Right atrium auricular region (tissue), 2 donors: ENCODE measurements around the gene DPM1. TPM values are rescaled to one million over a fixed set of nuclear protein-coding genes. Genes with fewer than 3 reads are reported as not detected.

Source experiments
- DNase-seq: peaks from one replicate; pipeline ENCODE4 v3.0.0-alpha.2; 2019; ENCODE audit warnings: low spot score
- H3K27ac ChIP-seq, 2 donors: fragments of 200-600 bp; sonication (generic); 1 replicate in 1 of 2; 2 replicates in 1 of 2; pipeline ENCODE4 v1.5.1; 2016 to 2019
- H3K27me3 ChIP-seq, 2 donors: fragments of 200-600 bp; sonication (generic); one replicate each; pipeline versions ENCODE4 v1.5.1 to v1.6.0; 2017 to 2019
- H3K36me3 ChIP-seq: fragments of 200-600 bp; sonication (generic); one replicate; pipeline ENCODE4 v1.5.1; 2016
- H3K4me1 ChIP-seq, 2 donors: fragments of 200-600 bp; sonication (generic); one replicate each; pipeline versions ENCODE4 v1.5.1 to v1.6.0; 2017 to 2019
- H3K4me3 ChIP-seq, 2 donors: fragments of 200-600 bp; sonication (generic); 1 replicate in 1 of 2; 2 replicates in 1 of 2; pipeline ENCODE4 v1.5.1; 2017 to 2019; ENCODE audit warnings: mild to moderate bottlenecking in 1 of 2, moderate library complexity in 1 of 2
- H3K9me3 ChIP-seq, 2 donors: fragments of 200-600 bp; sonication (generic); one replicate each; pipeline ENCODE4 v1.5.1; 2019
- CTCF ChIP-seq, 2 donors: fragments of 200-600 bp; sonication (generic); IDR thresholded peaks; one replicate each; pipeline ENCODE4 v1.5.1; 2019; ENCODE audit warnings: antibody characterized with exemption in 2 of 2
- total RNA-seq, 2 donors: library from RNA; depleted of rRNA; stranded (reverse); fragments of >200 nt; gene quantifications; one replicate each; pipeline ENCODE4 v1.1.0, GENCODE V29; 2016

Gene DPM1
- total RNA-seq, 2 donors from 2014 or later: 35.0 to 78.1 TPM

GRCh38 chr20:50911716-50912115, 46.6 kb downstream of the DPM1 start:
- no peak for TF ChIP-seq CTCF (IDR thresholded peaks at IDR 0.05)
- no peak for DNase-seq
- Histone ChIP-seq H3K4me3 (no peak overlapping the region), H3K27me3 (no peaks in the 10 kb centered on the region), H3K36me3 (no peaks in the 10 kb centered on the region), H3K9me3 (no peaks in the 10 kb centered on the region), H3K27ac (no peak overlapping the region), H3K4me1 (peaks cover 0 to 71% of the 10 kb centered on the region in 2 donors)

- Histone ChIP-seq H3K27me3 (no peaks in the 10 kb centered on the region), H3K9me3 (no peaks in the 10 kb centered on the region), H3K27ac (no peak overlapping the region), H3K4me1 (peaks cover 0 to 71% of the 10 kb centered on the region in 2 donors), H3K36me3 (no peaks in the 10 kb centered on the region), H3K4me3 (no peak overlapping the region)
- no peak for TF ChIP-seq CTCF (IDR thresholded peaks at IDR 0.05)
- DNase-seq: no peak
These were observed 47.3 kb downstream of the DPM1 start for GRCh38 chr20:50911030-50911429.

- Histone ChIP-seq H3K27ac (no peak overlapping the region), H3K4me3 (no peak overlapping the region), H3K36me3 (no peaks in the 10 kb centered on the region), H3K27me3 (no peaks in the 10 kb centered on the region), H3K4me1 (peaks cover 0 to 72% of the 10 kb centered on the region in 2 donors), H3K9me3 (no peaks in the 10 kb centered on the region)
- DNase-seq: no peak
- no peak for TF ChIP-seq CTCF (IDR thresholded peaks at IDR 0.05)
These were observed 48.9 kb downstream of the DPM1 start for GRCh38 chr20:50909413-50909812.

- no peak for DNase-seq
- TF ChIP-seq CTCF (IDR thresholded peaks at IDR 0.05): no peak
- no peak overlapping the region for H3K4me3 ChIP-seq
- peaks cover 0 to 33% of the 10 kb centered on the region in 2 donors for H3K4me1 ChIP-seq
- H3K9me3 ChIP-seq: no peaks in the 10 kb centered on the region
- no peaks in the 10 kb centered on the region for H3K27me3 ChIP-seq
- H3K27ac ChIP-seq: no peak overlapping the region
- peaks cover 25% of the 10 kb centered on the region for H3K36me3 ChIP-seq
These were observed 54.2 kb downstream of the DPM1 start for GRCh38 chr20:50904067-50904570.

GRCh38 chr20:50903353-50904051, 54.8 kb downstream of the DPM1 start:
- H3K4me1 ChIP-seq: peaks cover 0 to 32% of the 10 kb centered on the region in 2 donors
- H3K27ac ChIP-seq: no peak overlapping the region
- H3K27me3 ChIP-seq: no peaks in the 10 kb centered on the region
- DNase-seq: no peak
- no peak for TF ChIP-seq CTCF (IDR thresholded peaks at IDR 0.05)
- no peaks in the 10 kb centered on the region for H3K9me3 ChIP-seq
- no peak overlapping the region for H3K4me3 ChIP-seq
- peaks cover 30% of the 10 kb centered on the region for H3K36me3 ChIP-seq

- Histone ChIP-seq H3K9me3 (no peaks in the 10 kb centered on the region), H3K27me3 (no peaks in the 10 kb centered on the region), H3K36me3 (peaks cover 39% of the 10 kb centered on the region), H3K4me1 (peaks cover 0 to 22% of the 10 kb centered on the region in 2 donors), H3K4me3 (no peak overlapping the region), H3K27ac (no peak overlapping the region)
- no peak for TF ChIP-seq CTCF (IDR thresholded peaks at IDR 0.05)
- DNase-seq: no peak
These were observed 57.0 kb downstream of the DPM1 start for GRCh38 chr20:50901301-50901700.
